GM13977 (cell line): Measurements from ENCODE around the gene CACNA1I.

Experiments
- DNase-seq: peaks from one replicate; pipeline ENCODE4 v3.0.0; 2012; ENCODE audit warnings: low spot score
- in situ Hi-C: fragments of 300-500 bp; cut with MboI; formaldehyde crosslinking; loops from one replicate; pipeline ENCODE4 v1.12.0; 2022; ENCODE audit warnings: low sequenced_read_pairs, low pct_unique_long_range_greater_than_20kb, mixed read lengths, inconsistent platforms; ENCODE audit not compliant: unreplicated experiment
- TF ChIP-seq, protein P1 (sequence below): IDR thresholded peaks from 2 replicates; pipeline ENCODE4 v1.5.1; 2012; ENCODE audit warnings: mild to moderate bottlenecking, control low read depth; ENCODE audit not compliant: insufficient read depth; ENCODE audit errors: extremely low read depth, missing control alignments

CACNA1I gene

DNA sequence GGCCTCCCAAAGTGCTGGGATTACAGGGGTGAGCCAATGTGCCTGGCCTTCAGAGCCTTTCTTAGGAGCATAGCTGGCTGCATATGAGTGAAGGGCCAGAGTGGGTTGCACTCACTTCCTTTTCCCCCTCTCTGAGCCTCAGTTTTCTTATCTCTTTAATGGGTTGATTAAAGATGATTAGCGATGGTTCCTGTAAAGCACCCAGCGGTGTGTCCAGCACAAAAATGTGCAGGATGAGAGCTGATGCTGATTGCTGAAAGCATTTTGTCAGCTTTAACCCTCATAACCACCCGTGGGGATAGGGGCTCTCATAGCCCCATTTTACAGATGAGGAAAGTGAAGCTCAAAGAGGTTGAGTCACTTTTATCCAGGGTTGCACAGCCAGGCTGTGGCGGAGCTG lies 5.5 kb downstream of the CACNA1I start:
- in situ Hi-C loops, result no loop called here
- TF ChIP-seq, protein P1, sequence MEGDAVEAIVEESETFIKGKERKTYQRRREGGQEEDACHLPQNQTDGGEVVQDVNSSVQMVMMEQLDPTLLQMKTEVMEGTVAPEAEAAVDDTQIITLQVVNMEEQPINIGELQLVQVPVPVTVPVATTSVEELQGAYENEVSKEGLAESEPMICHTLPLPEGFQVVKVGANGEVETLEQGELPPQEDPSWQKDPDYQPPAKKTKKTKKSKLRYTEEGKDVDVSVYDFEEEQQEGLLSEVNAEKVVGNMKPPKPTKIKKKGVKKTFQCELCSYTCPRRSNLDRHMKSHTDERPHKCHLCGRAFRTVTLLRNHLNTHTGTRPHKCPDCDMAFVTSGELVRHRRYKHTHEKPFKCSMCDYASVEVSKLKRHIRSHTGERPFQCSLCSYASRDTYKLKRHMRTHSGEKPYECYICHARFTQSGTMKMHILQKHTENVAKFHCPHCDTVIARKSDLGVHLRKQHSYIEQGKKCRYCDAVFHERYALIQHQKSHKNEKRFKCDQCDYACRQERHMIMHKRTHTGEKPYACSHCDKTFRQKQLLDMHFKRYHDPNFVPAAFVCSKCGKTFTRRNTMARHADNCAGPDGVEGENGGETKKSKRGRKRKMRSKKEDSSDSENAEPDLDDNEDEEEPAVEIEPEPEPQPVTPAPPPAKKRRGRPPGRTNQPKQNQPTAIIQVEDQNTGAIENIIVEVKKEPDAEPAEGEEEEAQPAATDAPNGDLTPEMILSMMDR, result no peak
- DNase-seq, result no peak

GRCh38 chr22:39577366-39577765 lies 6.8 kb downstream of the CACNA1I start:
- TF ChIP-seq, protein P1, result no peak
- in situ Hi-C loops, result no loop called here
- no peak for DNase-seq

DNA sequence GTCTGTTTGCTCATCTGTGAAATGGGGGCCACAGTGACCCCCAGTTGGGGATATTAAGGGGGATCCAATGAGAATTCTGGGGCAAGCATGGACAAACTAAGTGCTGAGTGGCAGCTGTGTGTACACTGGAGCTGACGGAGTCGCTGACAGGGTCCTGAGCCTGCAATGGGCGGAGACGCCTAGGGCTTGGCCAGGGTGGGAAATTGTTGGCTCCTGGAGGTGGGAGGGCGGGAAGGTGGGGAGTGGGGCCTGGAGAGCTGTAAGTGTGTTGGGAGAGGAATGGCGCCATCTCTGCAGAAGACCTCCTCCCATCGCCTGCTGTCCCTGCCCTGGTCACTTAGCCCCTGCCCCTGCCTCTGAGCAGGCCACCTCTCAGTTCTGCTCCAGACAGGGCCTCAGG lies 7.3 kb downstream of the CACNA1I start:
- no peak for DNase-seq
- TF ChIP-seq, protein P1, result no peak
- in situ Hi-C loops, result no loop called here

GRCh38 chr22:39580006-39580441 lies 9.5 kb downstream of the CACNA1I start:
- DNase-seq, result no peak
- TF ChIP-seq, protein P1, result no peak
- in situ Hi-C loops, result no loop called here

DNA sequence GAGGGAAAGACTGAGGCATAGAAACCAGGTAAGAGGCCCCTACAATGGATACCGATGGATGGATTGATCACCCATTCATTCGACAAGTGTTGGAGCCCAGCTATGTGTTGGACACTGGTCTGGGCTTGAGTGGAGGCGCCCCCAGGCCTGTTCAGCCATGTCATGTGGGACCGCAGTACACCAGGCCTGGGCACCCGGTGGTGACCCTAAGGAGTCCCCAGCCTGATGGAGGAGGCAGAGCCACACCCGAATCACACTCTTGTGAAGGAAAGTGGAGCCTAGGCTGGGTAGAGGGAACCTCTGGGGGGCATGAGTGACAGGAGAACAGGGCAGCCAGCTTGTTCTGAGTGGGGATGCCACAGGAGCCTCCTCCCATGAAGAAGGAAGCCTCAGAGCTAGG lies 10.2 kb downstream of the CACNA1I start:
- in situ Hi-C loops, result no loop called here
- DNase-seq, result no peak
- TF ChIP-seq, protein P1, result no peak

DNA sequence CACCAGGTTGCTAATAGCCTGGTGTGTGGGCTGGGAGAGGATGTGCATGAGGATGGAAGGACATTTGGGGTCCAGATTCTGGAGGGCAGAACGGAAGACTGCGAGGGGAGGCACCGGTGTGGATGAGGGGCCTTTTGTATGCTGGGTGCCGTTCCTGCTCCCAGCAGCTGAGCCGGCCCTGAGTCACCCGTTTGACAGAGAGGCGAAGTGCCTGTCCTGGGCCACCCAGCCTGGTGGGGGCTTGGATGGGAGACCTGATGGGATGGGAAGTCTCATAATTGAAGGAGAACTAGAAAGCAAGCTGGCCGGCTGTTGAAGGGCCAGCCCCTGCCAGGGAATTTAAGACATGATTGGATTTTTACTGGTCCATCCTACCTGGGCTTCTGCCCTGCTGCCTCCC lies 10.8 kb downstream of the CACNA1I start:
- DNase-seq, result no peak
- in situ Hi-C loops, result no loop called here
- TF ChIP-seq, protein P1, result no peak
